ENCODE measurements around the gene SNED1. TPM values are rescaled to one million over a fixed set of nuclear protein-coding genes. Genes with fewer than 3 reads are reported as not detected.
A peak's percentile ranks its signal among the peaks of the same experiment; 100 is the strongest.

The SNED1 gene
- total and polyA plus RNA-seq, 12 donors: 3.9 to 12.7 (median 6.3) TPM

GRCh38 chr2:241050624-241051577 is 52.5 kb downstream of the SNED1 start:
- intact Hi-C loops (cut with DNase I): no loop called here
- Histone ChIP-seq H3K4me3 (no peak overlapping the region), H3K36me3 (peaks cover 0 to 51% (median 6%) of the 10 kb centered on the region in 9 donors), H3K27me3 (no peaks in the 10 kb centered on the region), H3K4me1 (no peaks in the 10 kb centered on the region), H3K9me3 (peaks cover 0 to 6% (median 0%) of the 10 kb centered on the region in 11 donors), H3K27ac (no peak overlapping the region)
- no peak for TF ChIP-seq CTCF (IDR thresholded peaks at IDR 0.05)
- DNase-seq (peak in 1 of 2 donors; percentile 7), ATAC-seq (peak in 2 of 8 donors; percentile 6 to 26)
- WGBS, 2 donors: 90 to 91% methylated on average over 18 of the region's 18 CpGs

GRCh38 chr2:241051578-241052487 is 53.4 kb downstream of the SNED1 start:
- no peaks in the 10 kb centered on the region for H3K27me3 ChIP-seq
- ATAC-seq (peak in 1 of 8 donors; percentile 19), DNase-seq (peak in 1 of 2 donors; percentile 5)
- no peak overlapping the region for H3K4me3 ChIP-seq
- intact Hi-C loops (cut with DNase I): no loop called here
- 90 to 91% methylated on average over 33 of the region's 33 CpGs for WGBS, 2 donors
- H3K27ac ChIP-seq: no peak overlapping the region
- H3K4me1 ChIP-seq: no peaks in the 10 kb centered on the region
- no peaks in the 10 kb centered on the region for H3K9me3 ChIP-seq
- no peak for TF ChIP-seq CTCF (IDR thresholded peaks at IDR 0.05)
- H3K36me3 ChIP-seq: peaks cover 0 to 51% (median 6%) of the 10 kb centered on the region in 9 donors

GRCh38 chr2:241052677-241053360 is 54.4 kb downstream of the SNED1 start:
- Histone ChIP-seq H3K27me3 (no peaks in the 10 kb centered on the region), H3K4me3 (no peak overlapping the region), H3K27ac (no peak overlapping the region), H3K9me3 (no peaks in the 10 kb centered on the region), H3K36me3 (peaks cover 0 to 51% (median 6%) of the 10 kb centered on the region in 9 donors), H3K4me1 (no peaks in the 10 kb centered on the region)
- 87 to 93% methylated on average over 30 to 31 of the region's 31 CpGs for WGBS, 2 donors
- ATAC-seq (peak in 1 of 8 donors; percentile 28), DNase-seq (peak in 1 of 2 donors; percentile 13)
- TF ChIP-seq CTCF (IDR thresholded peaks at IDR 0.05): no peak
- intact Hi-C loops (cut with DNase I): no loop called here
